Measurements from ENCODE around the gene ANO2. TPM values are rescaled to one million over a fixed set of nuclear protein-coding genes. Genes with fewer than 3 reads are reported as not detected.

The ANO2 gene
- total and polyA plus RNA-seq, 2 donors (not counting 3 experiments of a cell fraction or from before 2014, with no cell fraction given), result 15.4 to 65.0 TPM

GRCh38 chr12:5556946-5557673 is 387.9 kb downstream of the ANO2 start:
- no peaks in the 10 kb centered on the region for H3K4me1 ChIP-seq (ENCODE audit: control insufficient read depth, extremely low read depth, insufficient read depth, low read length)
- H3K36me3 ChIP-seq (ENCODE audit: control insufficient read depth in 2 of 2, extremely low read depth in 1 of 2, insufficient read depth in 2 of 2, low read length in 2 of 2), result peaks cover 0 to 7% of the 10 kb centered on the region in 2 experiments
- ChIA-PET CTCF (interaction anchor here (0.8 kb wide), 1 partner anchor 92 kb away, joined by 4 read pairs; no protein-coding TSS in a partner anchor), POLR2A (no interaction called here)
- H3K9ac ChIP-seq (replicated peaks; ENCODE audit: extremely low read depth, insufficient read depth, low read length), result no peak overlapping the region
- dilution Hi-C loops (cut with MboI; ENCODE audit: extremely low pct_ligation_motif_present, low sequenced_read_pairs), result no loop called here
- no peak for TF ChIP-seq EZH2 (IDR thresholded peaks at IDR 0.05; ENCODE audit: borderline replicate concordance, low read depth, low read length, severe bottlenecking)
- no peak for TF ChIP-seq MAX (IDR thresholded peaks at IDR 0.05; ENCODE audit: insufficient read depth, insufficient read length)
- no peak for TF ChIP-seq FOS (IDR thresholded peaks at IDR 0.05; ENCODE audit: borderline replicate concordance, insufficient read depth, low read length)
- TF ChIP-seq CTCF (IDR thresholded peaks at IDR 0.05; ENCODE audit: extremely low read depth in 1 of 2, insufficient read depth in 1 of 2, low read depth in 1 of 2, low read length in 2 of 2), result no peak
- no peak for TF ChIP-seq POLR2A (IDR thresholded peaks at IDR 0.05; ENCODE audit: low read depth, low read length)
- TF ChIP-seq JUN (IDR thresholded peaks at IDR 0.05; ENCODE audit: borderline replicate concordance, insufficient read depth, insufficient read length, low read depth), result no peak
- no peak for TF ChIP-seq MYC (IDR thresholded peaks at IDR 0.05; ENCODE audit: low read depth, low read length)
- no peak overlapping the region for H3K4me3 ChIP-seq (replicated peaks in 1 of 3; ENCODE audit: insufficient read depth in 1 of 3, low read depth in 1 of 3, low read length in 3 of 3)
- no peak overlapping the region for H2AFZ ChIP-seq (ENCODE audit: low read depth, low read length)
- H3K9me3 ChIP-seq (replicated peaks; ENCODE audit: control insufficient read depth, insufficient read depth, low read length), result no peaks in the 10 kb centered on the region
- BruUV-seq (replicated peaks), result no TSS peak
- H3K27ac ChIP-seq (ENCODE audit: insufficient read depth, low read depth, low read length), result no peak overlapping the region
- H4K20me1 ChIP-seq (replicated peaks; ENCODE audit: control insufficient read depth, extremely low read depth, insufficient read depth, low read length), result no peaks in the 10 kb centered on the region
- FAIRE-seq (no peak), DNase-seq (ENCODE audit: low read depth, low spot score) (no peak)
- H3K79me2 ChIP-seq (ENCODE audit: control insufficient read depth, insufficient read depth, low read length), result no peaks in the 10 kb centered on the region
- no peaks in the 10 kb centered on the region for H3K9me1 ChIP-seq (replicated peaks; ENCODE audit: control insufficient read depth, extremely low read depth, insufficient read depth, low read length)
- no peak overlapping the region for H3K4me2 ChIP-seq (ENCODE audit: insufficient read depth, low read length)
- intact Hi-C loops (cut with micrococcal nuclease), result no loop called here
- no peaks in the 10 kb centered on the region for H3K27me3 ChIP-seq (ENCODE audit: control insufficient read depth in 2 of 2, insufficient read depth in 2 of 2, low read length in 2 of 2)
